ENCODE results near the gene FAM170B. TPM values are rescaled to one million over a fixed set of nuclear protein-coding genes. Genes with fewer than 3 reads are reported as not detected.

The FAM170B gene
- total RNA-seq, 1 donor from 2014 or later = not detected

- no peak for DNase-seq (ENCODE audit: low spot score)
- ATAC-seq = no peak
Observed at GRCh38 chr10:49169776-49170175, 36.0 kb upstream of the FAM170B start.

- DNase-seq (ENCODE audit: low spot score) (no peak), ATAC-seq (no peak)
Observed at GRCh38 chr10:49168831-49169500, 35.1 kb upstream of the FAM170B start.

- no peak for DNase-seq (ENCODE audit: low spot score)
Observed at GRCh38 chr10:49168171-49168540, 34.3 kb upstream of the FAM170B start.

GRCh38 chr10:49167425-49168170 lies 33.8 kb upstream of the FAM170B start:
- DNase-seq (ENCODE audit: low spot score) (no peak), ATAC-seq (no peak)

More at GRCh38 chr10:49168171-49168540, 34.3 kb upstream of the FAM170B start:
- no peak for ATAC-seq

GRCh38 chr10:49166484-49167400 lies 32.9 kb upstream of the FAM170B start:
- no peak for DNase-seq (ENCODE audit: low spot score)
- ATAC-seq = no peak

GRCh38 chr10:49165821-49166483 lies 32.1 kb upstream of the FAM170B start:
- DNase-seq (ENCODE audit: low spot score) = no peak

GRCh38 chr10:49165259-49165658 lies 31.4 kb upstream of the FAM170B start:
- DNase-seq (ENCODE audit: low spot score) (no peak), ATAC-seq (no peak)

More at GRCh38 chr10:49165821-49166483, 32.1 kb upstream of the FAM170B start:
- ATAC-seq = no peak

GRCh38 chr10:49164559-49165188 lies 30.9 kb upstream of the FAM170B start:
- ATAC-seq = peak; percentile 91

GRCh38 chr10:49163741-49164140 lies 29.9 kb upstream of the FAM170B start:
- no peak for ATAC-seq

More at GRCh38 chr10:49164559-49165188, 30.9 kb upstream of the FAM170B start:
- peak; percentile 59 for DNase-seq (ENCODE audit: low spot score)

GRCh38 chr10:49162761-49163310 lies 29.0 kb upstream of the FAM170B start:
- no peak for ATAC-seq
- DNase-seq (ENCODE audit: low spot score) = no peak

More at GRCh38 chr10:49163741-49164140, 29.9 kb upstream of the FAM170B start:
- no peak for DNase-seq (ENCODE audit: low spot score)

GRCh38 chr10:49162063-49162462 lies 28.2 kb upstream of the FAM170B start:
- DNase-seq (ENCODE audit: low spot score) = no peak
- ATAC-seq = no peak

GRCh38 chr10:49161411-49161997 lies 27.7 kb upstream of the FAM170B start:
- DNase-seq (ENCODE audit: low spot score) (no peak), ATAC-seq (peak; percentile 85)

GRCh38 chr10:49160814-49161213 lies 27.0 kb upstream of the FAM170B start:
- no peak for DNase-seq (ENCODE audit: low spot score)
- no peak for ATAC-seq

- DNase-seq (ENCODE audit: low spot score) (no peak), ATAC-seq (no peak)
Observed at GRCh38 chr10:49160110-49160509, 26.3 kb upstream of the FAM170B start.

- no peak for ATAC-seq
- DNase-seq (ENCODE audit: low spot score) = no peak
Observed at GRCh38 chr10:49158915-49159314, 25.1 kb upstream of the FAM170B start.

GRCh38 chr10:49158404-49158803 lies 24.6 kb upstream of the FAM170B start:
- ATAC-seq = no peak
- DNase-seq (ENCODE audit: low spot score) = no peak

- ATAC-seq = no peak
- no peak for DNase-seq (ENCODE audit: low spot score)
Observed at GRCh38 chr10:49157229-49157628, 23.4 kb upstream of the FAM170B start.

GRCh38 chr10:49154641-49155040 lies 20.8 kb upstream of the FAM170B start:
- ATAC-seq (no peak), DNase-seq (ENCODE audit: low spot score) (no peak)

- DNase-seq (ENCODE audit: low spot score) (no peak), ATAC-seq (no peak)
Observed at GRCh38 chr10:49153971-49154370, 20.1 kb upstream of the FAM170B start.

GRCh38 chr10:49153115-49153514 lies 19.3 kb upstream of the FAM170B start:
- DNase-seq (ENCODE audit: low spot score) = no peak
- no peak for ATAC-seq

All from left lobe of liver (tissue), 2 donors.